Lower leg skin (tissue), 4 donors: ENCODE results near the gene UBC. TPM values are rescaled to one million over a fixed set of nuclear protein-coding genes. Genes with fewer than 3 reads are reported as not detected.
"Not testable (repeated sequence)": the region's sequence is repeated elsewhere in the genome, so short reads cannot be mapped to it uniquely, and the experiment has no call there.

ENCODE experiments used
- DNase-seq, 2 donors: peaks; one replicate each; pipeline ENCODE4 v3.0.0-alpha.2; 2019; ENCODE audit warnings: low spot score in 2 of 2
- H3K4me3 ChIP-seq: fragments of 200-600 bp; sonication (generic); 2 replicates; pipeline ENCODE4 v1.5.1; 2017; ENCODE audit warnings: mild to moderate bottlenecking, low read depth; ENCODE audit not compliant: poor library complexity, severe bottlenecking
- CTCF ChIP-seq, 3 donors: fragments of 450-650 bp; IDR thresholded peaks; one replicate each; pipeline ENCODE4 v1.5.1; 2016; ENCODE audit warnings: antibody characterized with exemption in 3 of 3, mild to moderate bottlenecking in 3 of 3, moderate library complexity in 2 of 3
- POLR2A ChIP-seq, 2 donors: fragments of 450-650 bp; IDR thresholded peaks; one replicate each; pipeline ENCODE4 v1.6.1; 2016 to 2017; ENCODE audit warnings: antibody characterized with exemption in 2 of 2, mild to moderate bottlenecking in 1 of 2, moderate library complexity in 1 of 2
- WGBS, 2 donors: methylation state at CpG; one replicate each; pipeline ENCODE4 v1.1.5; 2018; 5-methylcytosine and 5-hydroxymethylcytosine counted together
- intact Hi-C: fragments of 100-400 bp; cut with DNase I; formaldehyde crosslinking; loops from one replicate; pipeline ENCODE4 v1.15.0; 2023; ENCODE audit warnings: low total_unique reads
- total RNA-seq, 4 donors: library from RNA; depleted of rRNA; stranded (reverse); fragments of >200 nt; gene quantifications; one replicate each; pipeline ENCODE4 v1.1.0, GENCODE V29; 2016

The UBC gene
- total RNA-seq, 4 donors from 2014 or later = 1,350 to 1,636 (median 1,452) TPM

- peak in 1 of 2 donors; percentile 64 for DNase-seq
- peak overlapping the region; percentile 92 for H3K4me3 ChIP-seq
- intact Hi-C loops = no loop called here
- TF ChIP-seq POLR2A (IDR thresholded peaks at IDR 0.05) = no peak
- TF ChIP-seq CTCF (IDR thresholded peaks at IDR 0.05) = no peak
- WGBS, 2 donors = 6 to 7% methylated on average over 13 to 21 of the region's 21 CpGs
Observed at GRCh38 chr12:124915239-124916236, 1.1 kb upstream of the UBC start.

- TF ChIP-seq POLR2A (IDR thresholded peaks at IDR 0.05) (no peak), CTCF (IDR thresholded peaks at IDR 0.05) (peak in 1 of 3 donors; percentile 60)
- intact Hi-C loops = loop anchor here (5.0 kb wide), 1 partner anchor 234 kb away; no protein-coding TSS in a partner anchor
- WGBS, 2 donors = 3 to 6% methylated on average over 45 to 46 of the region's 46 CpGs
- peak overlapping the region; percentile 92 for H3K4me3 ChIP-seq
- DNase-seq = peak; percentile 89 to 97
Observed at GRCh38 chr12:124913474-124914391, 717 bp downstream of the UBC start.

GRCh38 chr12:124912529-124913287, 1.7 kb downstream of the UBC start:
- WGBS, 2 donors = 51 to 64% methylated on average over 19 to 21 of the region's 21 CpGs
- DNase-seq = not testable (repeated sequence)
- H3K4me3 ChIP-seq = peak overlapping the region; percentile 92
- intact Hi-C loops = loop anchor here (5.0 kb wide), 1 partner anchor 235 kb away; no protein-coding TSS in a partner anchor

- 56 to 60% methylated on average over 6 of the region's 6 CpGs for WGBS, 2 donors
- intact Hi-C loops = loop anchor here (5.0 kb wide), 1 partner anchor 236 kb away; no protein-coding TSS in a partner anchor
- not testable (repeated sequence) for DNase-seq, H3K4me3 ChIP-seq
Observed at GRCh38 chr12:124911521-124911920, 2.9 kb downstream of the UBC start.

- no peak overlapping the region for H3K4me3 ChIP-seq
- DNase-seq = no peak
- intact Hi-C loops = loop anchor here (5.0 kb wide), 1 partner anchor 236 kb away; no protein-coding TSS in a partner anchor
- 56 to 59% methylated on average over 9 of the region's 9 CpGs for WGBS, 2 donors
- no peak for TF ChIP-seq POLR2A (IDR thresholded peaks at IDR 0.05)
- no peak for TF ChIP-seq CTCF (IDR thresholded peaks at IDR 0.05)
Observed at GRCh38 chr12:124910561-124911478, 3.6 kb downstream of the UBC start.
